Measurements from ENCODE around the gene MRPL48.

DNA sequence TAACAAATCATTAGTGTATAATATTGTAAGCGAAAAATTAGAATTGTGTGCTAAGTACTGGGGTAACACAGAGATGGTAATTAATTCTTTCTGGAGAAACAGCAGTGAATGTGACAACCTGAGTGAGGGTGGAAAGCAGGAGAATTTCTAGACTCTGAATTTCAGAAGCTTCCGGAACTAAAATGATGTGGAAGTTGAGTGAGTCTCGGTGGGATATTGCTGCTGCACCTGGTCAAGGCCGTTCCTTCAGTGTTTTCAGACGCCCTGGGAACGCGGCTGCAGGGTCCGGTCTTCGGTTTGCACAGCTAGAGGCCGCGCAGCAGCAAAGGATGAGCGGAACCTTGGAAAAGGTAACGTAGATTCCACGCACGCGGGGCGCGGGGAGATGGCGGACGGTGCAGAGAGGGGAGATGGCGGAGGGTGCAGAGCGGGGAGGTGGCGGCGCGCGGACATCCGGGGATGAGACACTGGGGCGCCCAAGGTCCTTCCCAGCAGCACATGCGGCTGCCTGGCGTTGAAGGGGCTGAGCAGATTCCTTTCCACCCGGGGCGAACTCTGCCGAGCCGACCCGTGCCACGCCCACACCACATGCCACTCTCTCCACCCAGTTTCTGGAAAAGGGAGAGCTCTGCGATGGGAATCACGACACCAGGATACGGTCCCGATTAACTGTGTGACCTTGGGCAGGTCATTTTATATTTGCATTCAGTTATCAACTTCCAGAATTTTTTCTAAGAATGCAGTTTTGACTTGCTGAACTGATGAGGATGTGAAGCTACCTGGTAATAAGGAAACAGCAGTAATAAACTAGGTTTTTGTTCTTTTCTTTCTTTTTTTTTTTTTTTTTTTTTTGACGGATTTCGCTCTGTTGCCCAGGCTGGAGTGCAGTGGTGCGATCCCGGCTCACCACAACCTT is at the start of gene MRPL48:
- TF ChIP-seq SOX15 (CRISPR knock-in tag; IDR thresholded peaks at IDR 0.05) = no peak
- TF ChIP-seq TCF7 (CRISPR knock-in tag; IDR thresholded peaks at IDR 0.05; ENCODE audit: low read depth) = no peak
- TF ChIP-seq, protein P1, sequence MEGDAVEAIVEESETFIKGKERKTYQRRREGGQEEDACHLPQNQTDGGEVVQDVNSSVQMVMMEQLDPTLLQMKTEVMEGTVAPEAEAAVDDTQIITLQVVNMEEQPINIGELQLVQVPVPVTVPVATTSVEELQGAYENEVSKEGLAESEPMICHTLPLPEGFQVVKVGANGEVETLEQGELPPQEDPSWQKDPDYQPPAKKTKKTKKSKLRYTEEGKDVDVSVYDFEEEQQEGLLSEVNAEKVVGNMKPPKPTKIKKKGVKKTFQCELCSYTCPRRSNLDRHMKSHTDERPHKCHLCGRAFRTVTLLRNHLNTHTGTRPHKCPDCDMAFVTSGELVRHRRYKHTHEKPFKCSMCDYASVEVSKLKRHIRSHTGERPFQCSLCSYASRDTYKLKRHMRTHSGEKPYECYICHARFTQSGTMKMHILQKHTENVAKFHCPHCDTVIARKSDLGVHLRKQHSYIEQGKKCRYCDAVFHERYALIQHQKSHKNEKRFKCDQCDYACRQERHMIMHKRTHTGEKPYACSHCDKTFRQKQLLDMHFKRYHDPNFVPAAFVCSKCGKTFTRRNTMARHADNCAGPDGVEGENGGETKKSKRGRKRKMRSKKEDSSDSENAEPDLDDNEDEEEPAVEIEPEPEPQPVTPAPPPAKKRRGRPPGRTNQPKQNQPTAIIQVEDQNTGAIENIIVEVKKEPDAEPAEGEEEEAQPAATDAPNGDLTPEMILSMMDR (IDR thresholded peaks at IDR 0.05) = no peak
- no peak for TF ChIP-seq OVOL2 (CRISPR knock-in tag; IDR thresholded peaks at IDR 0.05; ENCODE audit: borderline replicate concordance)
- no peak for TF ChIP-seq NFYB (CRISPR knock-in tag; conservative IDR thresholded peaks at IDR 0.05; ENCODE audit: low read depth)
- TF ChIP-seq, protein P2, sequence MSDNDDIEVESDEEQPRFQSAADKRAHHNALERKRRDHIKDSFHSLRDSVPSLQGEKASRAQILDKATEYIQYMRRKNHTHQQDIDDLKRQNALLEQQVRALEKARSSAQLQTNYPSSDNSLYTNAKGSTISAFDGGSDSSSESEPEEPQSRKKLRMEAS (CRISPR knock-in tag; IDR thresholded peaks at IDR 0.05) = peak; percentile 88
